ENCODE results near the gene SLC16A3.

- TF ChIP-seq, protein P1, sequence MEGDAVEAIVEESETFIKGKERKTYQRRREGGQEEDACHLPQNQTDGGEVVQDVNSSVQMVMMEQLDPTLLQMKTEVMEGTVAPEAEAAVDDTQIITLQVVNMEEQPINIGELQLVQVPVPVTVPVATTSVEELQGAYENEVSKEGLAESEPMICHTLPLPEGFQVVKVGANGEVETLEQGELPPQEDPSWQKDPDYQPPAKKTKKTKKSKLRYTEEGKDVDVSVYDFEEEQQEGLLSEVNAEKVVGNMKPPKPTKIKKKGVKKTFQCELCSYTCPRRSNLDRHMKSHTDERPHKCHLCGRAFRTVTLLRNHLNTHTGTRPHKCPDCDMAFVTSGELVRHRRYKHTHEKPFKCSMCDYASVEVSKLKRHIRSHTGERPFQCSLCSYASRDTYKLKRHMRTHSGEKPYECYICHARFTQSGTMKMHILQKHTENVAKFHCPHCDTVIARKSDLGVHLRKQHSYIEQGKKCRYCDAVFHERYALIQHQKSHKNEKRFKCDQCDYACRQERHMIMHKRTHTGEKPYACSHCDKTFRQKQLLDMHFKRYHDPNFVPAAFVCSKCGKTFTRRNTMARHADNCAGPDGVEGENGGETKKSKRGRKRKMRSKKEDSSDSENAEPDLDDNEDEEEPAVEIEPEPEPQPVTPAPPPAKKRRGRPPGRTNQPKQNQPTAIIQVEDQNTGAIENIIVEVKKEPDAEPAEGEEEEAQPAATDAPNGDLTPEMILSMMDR (IDR thresholded peaks at IDR 0.05): no peak
- no peak for TF ChIP-seq POLR2A (IDR thresholded peaks at IDR 0.05)
Measured at GRCh38 chr17:82199496-82199895, 29.3 kb upstream of the SLC16A3 start.

Measured in body of pancreas (tissue), 4 donors.